Measurements from ENCODE around the gene BRWD1.

DNA sequence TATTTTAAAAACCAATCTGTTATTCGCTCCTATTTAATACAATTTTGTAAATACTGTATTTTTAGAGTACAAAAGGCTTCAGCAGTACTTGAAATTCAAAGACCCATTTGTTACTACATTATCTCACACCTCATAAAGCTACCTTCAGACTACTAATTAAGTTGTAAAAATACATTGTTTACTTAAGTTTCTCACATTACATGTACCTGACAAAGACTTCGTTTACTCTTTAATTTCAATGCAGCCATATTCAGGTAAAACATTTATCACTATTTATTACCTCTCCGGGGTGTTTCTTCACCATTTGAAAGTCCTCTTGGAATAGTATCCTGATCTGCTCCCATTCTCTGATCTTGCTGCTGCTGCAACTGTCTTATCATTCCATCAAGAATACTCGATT lies 55.2 kb downstream of the BRWD1 start:
- TF ChIP-seq POLR2AphosphoS5 (IDR thresholded peaks at IDR 0.05) = no peak
- TF ChIP-seq, protein P1, sequence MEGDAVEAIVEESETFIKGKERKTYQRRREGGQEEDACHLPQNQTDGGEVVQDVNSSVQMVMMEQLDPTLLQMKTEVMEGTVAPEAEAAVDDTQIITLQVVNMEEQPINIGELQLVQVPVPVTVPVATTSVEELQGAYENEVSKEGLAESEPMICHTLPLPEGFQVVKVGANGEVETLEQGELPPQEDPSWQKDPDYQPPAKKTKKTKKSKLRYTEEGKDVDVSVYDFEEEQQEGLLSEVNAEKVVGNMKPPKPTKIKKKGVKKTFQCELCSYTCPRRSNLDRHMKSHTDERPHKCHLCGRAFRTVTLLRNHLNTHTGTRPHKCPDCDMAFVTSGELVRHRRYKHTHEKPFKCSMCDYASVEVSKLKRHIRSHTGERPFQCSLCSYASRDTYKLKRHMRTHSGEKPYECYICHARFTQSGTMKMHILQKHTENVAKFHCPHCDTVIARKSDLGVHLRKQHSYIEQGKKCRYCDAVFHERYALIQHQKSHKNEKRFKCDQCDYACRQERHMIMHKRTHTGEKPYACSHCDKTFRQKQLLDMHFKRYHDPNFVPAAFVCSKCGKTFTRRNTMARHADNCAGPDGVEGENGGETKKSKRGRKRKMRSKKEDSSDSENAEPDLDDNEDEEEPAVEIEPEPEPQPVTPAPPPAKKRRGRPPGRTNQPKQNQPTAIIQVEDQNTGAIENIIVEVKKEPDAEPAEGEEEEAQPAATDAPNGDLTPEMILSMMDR (IDR thresholded peaks at IDR 0.05) = no peak
- TF ChIP-seq POLR2A (IDR thresholded peaks at IDR 0.05) = no peak

All from sigmoid colon (tissue), 4 donors.